GM23338 (cell line): ENCODE results near the gene CPNE5. TPM values are rescaled to one million over a fixed set of nuclear protein-coding genes. Genes with fewer than 3 reads are reported as not detected.

ENCODE experiments used
- polyA plus RNA-seq: library from polyadenylated mRNA; unstranded; fragments of >200 nt; fragmentation: Nextera tagmentation; extraction: Ambion mirVana; gene quantifications from 2 replicates; pipeline ENCODE4 v1.2.1, GENCODE V29; 2016
- total RNA-seq: library from RNA; depleted of rRNA; stranded (reverse); fragments of >200 nt; shearing (Covaris generic); gene quantifications from 2 replicates; pipeline ENCODE4 v1.2.3, GENCODE V29; 2014; rRNA removed

CPNE5 gene
- total and polyA plus RNA-seq, 2 experiments from 2014 or later = 0.14 to 0.42 TPM

Other genes starting within 250 kb of the CPNE5 start
- 254 and 436 TPM in 2 replicates for gene SRSF3, start 245.1 kb downstream of the CPNE5 start, total RNA-seq
- gene SRSF3, start 245.1 kb downstream of the CPNE5 start, polyA plus RNA-seq = 585 and 655 TPM in 2 replicates
- gene CDKN1A, start 160.7 kb downstream of the CPNE5 start, total RNA-seq = 44.4 and 45.6 TPM in 2 replicates
- 31.5 and 34.0 TPM in 2 replicates for gene CDKN1A, start 160.7 kb downstream of the CPNE5 start, polyA plus RNA-seq
- gene RAB44, start 141.6 kb downstream of the CPNE5 start, total RNA-seq = not detected in 2 replicates
- gene RAB44, start 141.6 kb downstream of the CPNE5 start, polyA plus RNA-seq = not detected in 2 replicates
- gene PPIL1, start 35.4 kb upstream of the CPNE5 start, total RNA-seq = 79.4 and 82.9 TPM in 2 replicates
- 53.1 and 57.3 TPM in 2 replicates for gene PPIL1, start 35.4 kb upstream of the CPNE5 start, polyA plus RNA-seq
- 7.9 and 8.7 TPM in 2 replicates for gene C6orf89, start 46.5 kb upstream of the CPNE5 start, total RNA-seq
- 3.6 and 3.7 TPM in 2 replicates for gene C6orf89, start 46.5 kb upstream of the CPNE5 start, polyA plus RNA-seq
- not detected in 2 replicates for gene PI16, start 115.3 kb upstream of the CPNE5 start, total RNA-seq
- gene PI16, start 115.3 kb upstream of the CPNE5 start, polyA plus RNA-seq = 0.17 and 0.50 TPM in 2 replicates
- gene MTCH1, start 146.8 kb upstream of the CPNE5 start, total RNA-seq = 261 and 271 TPM in 2 replicates
- gene MTCH1, start 146.8 kb upstream of the CPNE5 start, polyA plus RNA-seq = 108 and 109 TPM in 2 replicates
- 0.14 and 0.35 TPM in 2 replicates for gene FGD2, start 166.2 kb upstream of the CPNE5 start, total RNA-seq
- 0.13 and 0.16 TPM in 2 replicates for gene FGD2, start 166.2 kb upstream of the CPNE5 start, polyA plus RNA-seq